ENCODE results near the gene MKRN1.
A peak's percentile ranks its signal among the peaks of the same experiment; 100 is the strongest.
"Not testable (repeated sequence)": the region's sequence is repeated elsewhere in the genome, so short reads cannot be mapped to it uniquely, and the experiment has no call there.

The MKRN1 gene

DNA sequence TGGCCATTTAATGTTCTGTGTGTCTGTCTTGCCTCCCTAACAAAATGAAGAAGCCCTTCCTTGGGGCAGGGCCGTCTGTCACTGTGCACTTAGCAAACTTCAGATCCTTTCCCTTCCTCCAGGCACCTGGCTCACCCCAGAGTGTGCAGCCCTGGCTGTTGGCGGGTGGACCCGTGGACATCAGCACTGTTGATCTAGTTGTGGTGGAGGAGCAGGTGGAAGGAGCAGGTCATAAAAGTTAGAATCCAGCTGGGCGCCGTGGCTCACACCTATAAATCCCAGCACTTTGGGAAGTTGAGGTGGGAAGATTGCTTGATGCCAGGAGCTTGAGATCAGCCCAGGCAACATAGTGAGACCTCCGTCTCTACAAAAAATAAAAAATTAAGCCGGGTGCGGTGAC is 62.7 kb downstream of the MKRN1 start:
- H3K4me1 ChIP-seq (ENCODE audit: control insufficient read depth in 1 of 2, insufficient read depth in 2 of 2, low read length in 2 of 2): peaks cover 0 to 4% of the 10 kb centered on the region in 2 donors
- H3K9ac ChIP-seq (ENCODE audit: low read depth in 1 of 2, low read length in 2 of 2): no peak overlapping the region
- H3K27me3 ChIP-seq (ENCODE audit: control insufficient read depth in 1 of 2, insufficient read depth in 2 of 2, low read length in 2 of 2): no peaks in the 10 kb centered on the region
- H3K4me3 ChIP-seq (ENCODE audit: low read depth in 1 of 2, low read length in 2 of 2): no peak overlapping the region
- H3K9me3 ChIP-seq (ENCODE audit: control insufficient read depth in 1 of 2, low read length in 2 of 2): no peaks in the 10 kb centered on the region
- H3K36me3 ChIP-seq (ENCODE audit: control insufficient read depth in 1 of 2, insufficient read depth in 2 of 2, low read length in 2 of 2): peaks cover 0 to 3% of the 10 kb centered on the region in 2 donors
- H3K27ac ChIP-seq (ENCODE audit: low read depth, low read length): no peak overlapping the region

DNA sequence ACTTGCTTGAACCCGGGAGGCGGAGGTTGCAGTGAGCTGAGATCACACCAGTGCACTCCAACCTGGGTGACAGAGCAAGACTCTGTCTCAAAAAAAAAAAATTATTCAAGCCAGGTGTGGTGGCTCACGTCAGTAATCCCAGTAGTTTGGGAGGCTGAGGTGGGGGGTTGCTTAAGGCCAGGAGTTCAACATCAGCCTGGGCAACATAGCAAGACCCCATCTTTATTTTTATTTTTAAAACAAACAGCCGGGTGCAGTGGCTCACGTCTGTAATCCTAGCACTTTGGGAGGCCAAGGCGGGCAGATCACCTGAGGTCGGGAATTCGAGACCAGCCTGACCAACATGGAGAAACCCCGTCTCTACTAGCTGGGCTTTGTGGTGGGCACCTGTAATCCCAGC is 63.5 kb downstream of the MKRN1 start:
- not testable (repeated sequence) for H3K4me3 ChIP-seq (ENCODE audit: low read depth in 1 of 2, low read length in 2 of 2); H3K4me1 ChIP-seq (ENCODE audit: control insufficient read depth in 1 of 2, insufficient read depth in 2 of 2, low read length in 2 of 2); H3K36me3 ChIP-seq (ENCODE audit: control insufficient read depth in 1 of 2, insufficient read depth in 2 of 2, low read length in 2 of 2); H3K27me3 ChIP-seq (ENCODE audit: control insufficient read depth in 1 of 2, insufficient read depth in 2 of 2, low read length in 2 of 2); H3K9me3 ChIP-seq (ENCODE audit: control insufficient read depth in 1 of 2, low read length in 2 of 2); H3K27ac ChIP-seq (ENCODE audit: low read depth, low read length); H3K9ac ChIP-seq (ENCODE audit: low read depth in 1 of 2, low read length in 2 of 2)

DNA sequence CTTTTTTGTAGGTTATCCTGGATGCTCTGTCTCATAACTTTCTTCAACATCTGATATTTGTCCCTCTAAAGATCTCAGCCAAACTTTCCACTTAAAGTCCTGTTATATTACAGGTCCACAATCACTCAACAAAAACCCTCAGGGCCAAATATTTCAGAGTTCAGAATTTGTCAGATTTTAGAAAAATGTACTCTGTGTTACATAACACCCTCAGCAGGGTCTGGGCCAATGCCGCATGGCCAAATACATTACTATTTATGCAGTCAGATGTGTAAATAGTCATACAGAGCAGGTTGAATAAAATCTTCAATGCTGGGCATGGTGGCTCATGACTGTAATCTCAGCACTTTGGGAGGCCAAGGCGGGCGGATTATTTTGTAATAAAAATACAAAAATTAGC is 63.9 kb downstream of the MKRN1 start:
- Histone ChIP-seq H3K4me1 (ENCODE audit: control insufficient read depth in 1 of 2, insufficient read depth in 2 of 2, low read length in 2 of 2) (peaks cover 0 to 4% of the 10 kb centered on the region in 2 donors), H3K36me3 (ENCODE audit: control insufficient read depth in 1 of 2, insufficient read depth in 2 of 2, low read length in 2 of 2) (peaks cover 0 to 3% of the 10 kb centered on the region in 2 donors)

DNA sequence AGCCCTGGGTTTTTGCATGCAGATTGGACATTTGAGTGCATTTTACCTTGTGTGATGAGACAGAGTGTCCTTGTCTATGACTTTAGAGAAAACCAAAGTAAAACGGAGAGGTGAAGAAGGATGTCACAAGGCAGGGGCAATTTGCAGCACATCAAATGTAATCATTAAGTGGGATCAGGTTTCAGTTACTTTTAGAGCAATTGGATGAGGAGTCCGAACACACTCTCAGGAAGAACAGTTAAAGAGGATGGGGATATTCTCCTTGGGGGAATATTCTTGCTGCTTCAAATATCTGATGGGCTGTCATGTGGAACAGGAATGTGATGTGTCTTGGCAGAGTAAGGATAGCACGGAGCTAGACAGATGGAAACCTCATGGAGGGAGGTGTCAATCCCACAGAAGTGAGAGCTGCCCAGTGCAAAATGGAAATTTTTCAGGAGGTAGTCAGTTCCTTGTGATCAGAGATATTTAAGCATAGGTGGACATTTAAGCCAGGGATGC is 74.7 kb downstream of the MKRN1 start:
- Histone ChIP-seq H3K27ac (ENCODE audit: low read depth, low read length) (no peak overlapping the region), H3K4me3 (ENCODE audit: low read depth in 1 of 2, low read length in 2 of 2) (peak overlapping the region; percentile 95 to 97), H3K9ac (ENCODE audit: low read depth in 1 of 2, low read length in 2 of 2) (peak overlapping the region in 1 of 2 donors; percentile 83)

More for the DNA sequence above, 63.9 kb downstream of the MKRN1 start:
- Histone ChIP-seq H3K27me3 (ENCODE audit: control insufficient read depth in 1 of 2, insufficient read depth in 2 of 2, low read length in 2 of 2) (no peaks in the 10 kb centered on the region), H3K9me3 (ENCODE audit: control insufficient read depth in 1 of 2, low read length in 2 of 2) (no peaks in the 10 kb centered on the region), H3K27ac (ENCODE audit: low read depth, low read length) (no peak overlapping the region), H3K9ac (ENCODE audit: low read depth in 1 of 2, low read length in 2 of 2) (no peak overlapping the region), H3K4me3 (ENCODE audit: low read depth in 1 of 2, low read length in 2 of 2) (no peak overlapping the region)

DNA sequence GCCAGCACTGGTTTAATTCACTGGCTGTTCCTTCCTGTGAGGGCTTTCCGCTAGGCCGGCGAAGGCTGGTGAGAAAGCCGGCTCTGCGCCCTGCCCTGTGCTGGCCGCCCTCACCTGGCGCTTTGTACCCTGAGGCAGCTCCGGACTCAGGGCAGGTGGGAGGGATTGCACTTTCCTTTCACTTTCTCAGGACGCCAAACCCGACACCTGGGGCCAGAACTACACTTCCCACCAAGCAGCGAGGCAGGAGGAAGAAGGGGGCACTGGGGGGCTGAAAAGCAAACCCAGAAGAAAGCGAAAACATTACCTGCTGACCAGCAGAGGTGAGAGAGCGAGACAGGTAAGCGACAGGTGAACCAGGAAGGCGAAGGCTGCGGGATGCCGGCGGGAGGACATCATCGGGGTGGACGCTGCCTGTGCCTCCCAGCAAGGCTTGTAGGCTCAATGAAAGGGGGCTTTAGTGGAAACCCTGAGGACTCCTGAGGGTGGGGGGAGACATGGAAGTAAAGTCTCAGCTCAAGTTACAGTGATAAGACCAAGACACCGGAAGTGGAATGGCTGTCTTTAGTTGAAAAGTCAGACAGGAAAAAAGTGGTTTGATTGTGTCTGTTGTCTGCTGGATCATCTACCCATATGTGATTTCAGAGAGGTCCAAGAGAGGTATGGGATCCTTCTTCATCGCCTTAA is 75.3 kb downstream of the MKRN1 start, which contains the start of gene RAB19:
Gene RAB19 (plus strand): TSS at position 181 of the 687 bp plus-strand sequence. CDS start 3,589 bp downstream, outside the sequence.
- H3K9me3 ChIP-seq (ENCODE audit: control insufficient read depth in 1 of 2, low read length in 2 of 2): no peaks in the 10 kb centered on the region
- H3K4me3 ChIP-seq (ENCODE audit: low read depth in 1 of 2, low read length in 2 of 2): peak within 1 kb of the TSS; percentile 95 to 97
- H3K27me3 ChIP-seq (ENCODE audit: control insufficient read depth in 1 of 2, insufficient read depth in 2 of 2, low read length in 2 of 2): peaks cover 0 to 5% of the 10 kb centered on the region in 2 donors
- peaks cover 5 to 11% of the 10 kb centered on the region in 2 donors for H3K4me1 ChIP-seq (ENCODE audit: control insufficient read depth in 1 of 2, insufficient read depth in 2 of 2, low read length in 2 of 2)
- H3K27ac ChIP-seq (ENCODE audit: low read depth, low read length): no peak within 1 kb of the TSS
- H3K36me3 ChIP-seq (ENCODE audit: control insufficient read depth in 1 of 2, insufficient read depth in 2 of 2, low read length in 2 of 2): peaks cover 0 to 5% of the 10 kb centered on the region in 2 donors
- peak within 1 kb of the TSS; percentile 78 to 83 for H3K9ac ChIP-seq (ENCODE audit: low read depth in 1 of 2, low read length in 2 of 2)

More for the DNA sequence above, 74.7 kb downstream of the MKRN1 start:
- peaks cover 0 to 5% of the 10 kb centered on the region in 2 donors for H3K36me3 ChIP-seq (ENCODE audit: control insufficient read depth in 1 of 2, insufficient read depth in 2 of 2, low read length in 2 of 2)
- H3K4me1 ChIP-seq (ENCODE audit: control insufficient read depth in 1 of 2, insufficient read depth in 2 of 2, low read length in 2 of 2): peaks cover 5 to 11% of the 10 kb centered on the region in 2 donors
- H3K27me3 ChIP-seq (ENCODE audit: control insufficient read depth in 1 of 2, insufficient read depth in 2 of 2, low read length in 2 of 2): peaks cover 0 to 5% of the 10 kb centered on the region in 2 donors
- H3K9me3 ChIP-seq (ENCODE audit: control insufficient read depth in 1 of 2, low read length in 2 of 2): no peaks in the 10 kb centered on the region
